PFSK-1 (cell line): ENCODE measurements around the gene INF2.

Source experiments
- FOXP2 ChIP-seq: optimal IDR thresholded peaks from 2 replicates; pipeline ENCODE3; 2011; ENCODE audit warnings: borderline replicate concordance, control low read depth, inconsistent platforms; ENCODE audit not compliant: insufficient read depth; ENCODE audit errors: extremely low read length, extremely low read depth
- POLR2AphosphoS5 ChIP-seq: IDR thresholded peaks from 2 replicates; pipeline ENCODE4 v1.6.1; 2012; ENCODE audit warnings: low read depth, mild to moderate bottlenecking, control low read depth, low read length, moderate library complexity
- SIN3A ChIP-seq: IDR thresholded peaks from 2 replicates; pipeline ENCODE4 v1.6.1; 2012; ENCODE audit warnings: mild to moderate bottlenecking, low read length, moderate library complexity, borderline replicate concordance; ENCODE audit not compliant: insufficient read depth
- TAF1 ChIP-seq: IDR thresholded peaks from 2 replicates; pipeline ENCODE4 v1.6.1; 2012; ENCODE audit warnings: low read length, control low read depth, borderline replicate concordance; ENCODE audit not compliant: insufficient read depth
- TF ChIP-seq, protein P1 (sequence below), 2 experiments: IDR thresholded peaks; 2 replicates each; pipeline versions ENCODE4 v1.6.1 to v1.8.0; 2011 to 2012; ENCODE audit warnings: low read depth in 2 of 2, low read length in 2 of 2, control low read depth in 1 of 2, inconsistent platforms in 1 of 2, mild to moderate bottlenecking in 1 of 2, moderate library complexity in 1 of 2; ENCODE audit not compliant: insufficient read depth in 1 of 2

Gene INF2

DNA sequence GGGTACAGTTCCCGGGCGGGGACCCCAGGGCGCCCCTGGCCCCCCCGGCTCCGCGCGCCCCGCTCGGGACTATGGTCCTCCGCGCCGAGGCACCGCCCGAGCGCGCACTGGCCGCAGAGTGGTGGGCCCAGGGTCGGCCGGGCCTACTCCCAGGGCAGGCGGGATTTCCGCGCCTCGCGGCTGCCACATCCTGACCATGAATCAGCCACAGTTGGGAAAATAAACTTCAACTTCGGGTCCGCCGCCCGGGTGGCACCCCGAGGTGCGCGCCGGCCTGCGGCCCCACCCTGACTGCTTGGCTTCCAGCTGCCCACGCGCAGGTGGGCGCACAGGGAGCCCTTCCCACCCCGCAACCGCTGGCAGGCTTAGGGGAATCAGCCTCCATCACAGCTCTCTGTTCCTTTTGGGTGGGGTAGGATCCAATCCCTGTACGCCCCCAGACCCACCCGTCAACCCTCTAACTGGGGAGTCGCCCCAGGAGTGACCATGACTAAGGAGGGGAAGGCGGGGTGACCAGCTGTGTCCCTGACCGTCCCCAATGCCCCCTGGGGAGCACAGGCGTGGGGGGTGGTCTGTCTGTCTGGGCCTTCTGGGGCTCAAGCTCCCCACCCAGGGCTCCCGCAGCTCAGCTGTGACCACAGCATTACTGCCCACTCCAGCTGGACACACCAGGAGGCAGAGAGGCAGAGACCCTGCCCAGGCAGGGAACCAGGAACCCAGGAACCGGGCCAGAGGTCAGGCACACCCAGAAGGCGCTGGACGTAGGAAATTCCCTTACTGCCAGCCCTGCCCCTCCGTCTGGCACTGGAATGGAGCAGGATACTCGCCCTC is 678 bp downstream of the INF2 start:
- TF ChIP-seq TAF1 (no peak), FOXP2 (no peak), POLR2AphosphoS5 (no peak), SIN3A (no peak)
- TF ChIP-seq, protein P1, sequence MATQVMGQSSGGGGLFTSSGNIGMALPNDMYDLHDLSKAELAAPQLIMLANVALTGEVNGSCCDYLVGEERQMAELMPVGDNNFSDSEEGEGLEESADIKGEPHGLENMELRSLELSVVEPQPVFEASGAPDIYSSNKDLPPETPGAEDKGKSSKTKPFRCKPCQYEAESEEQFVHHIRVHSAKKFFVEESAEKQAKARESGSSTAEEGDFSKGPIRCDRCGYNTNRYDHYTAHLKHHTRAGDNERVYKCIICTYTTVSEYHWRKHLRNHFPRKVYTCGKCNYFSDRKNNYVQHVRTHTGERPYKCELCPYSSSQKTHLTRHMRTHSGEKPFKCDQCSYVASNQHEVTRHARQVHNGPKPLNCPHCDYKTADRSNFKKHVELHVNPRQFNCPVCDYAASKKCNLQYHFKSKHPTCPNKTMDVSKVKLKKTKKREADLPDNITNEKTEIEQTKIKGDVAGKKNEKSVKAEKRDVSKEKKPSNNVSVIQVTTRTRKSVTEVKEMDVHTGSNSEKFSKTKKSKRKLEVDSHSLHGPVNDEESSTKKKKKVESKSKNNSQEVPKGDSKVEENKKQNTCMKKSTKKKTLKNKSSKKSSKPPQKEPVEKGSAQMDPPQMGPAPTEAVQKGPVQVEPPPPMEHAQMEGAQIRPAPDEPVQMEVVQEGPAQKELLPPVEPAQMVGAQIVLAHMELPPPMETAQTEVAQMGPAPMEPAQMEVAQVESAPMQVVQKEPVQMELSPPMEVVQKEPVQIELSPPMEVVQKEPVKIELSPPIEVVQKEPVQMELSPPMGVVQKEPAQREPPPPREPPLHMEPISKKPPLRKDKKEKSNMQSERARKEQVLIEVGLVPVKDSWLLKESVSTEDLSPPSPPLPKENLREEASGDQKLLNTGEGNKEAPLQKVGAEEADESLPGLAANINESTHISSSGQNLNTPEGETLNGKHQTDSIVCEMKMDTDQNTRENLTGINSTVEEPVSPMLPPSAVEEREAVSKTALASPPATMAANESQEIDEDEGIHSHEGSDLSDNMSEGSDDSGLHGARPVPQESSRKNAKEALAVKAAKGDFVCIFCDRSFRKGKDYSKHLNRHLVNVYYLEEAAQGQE (IDR thresholded peaks at IDR 0.05; ENCODE audit: insufficient read depth in 1 of 2, low read depth in 2 of 2, low read length in 2 of 2), result no peak

DNA sequence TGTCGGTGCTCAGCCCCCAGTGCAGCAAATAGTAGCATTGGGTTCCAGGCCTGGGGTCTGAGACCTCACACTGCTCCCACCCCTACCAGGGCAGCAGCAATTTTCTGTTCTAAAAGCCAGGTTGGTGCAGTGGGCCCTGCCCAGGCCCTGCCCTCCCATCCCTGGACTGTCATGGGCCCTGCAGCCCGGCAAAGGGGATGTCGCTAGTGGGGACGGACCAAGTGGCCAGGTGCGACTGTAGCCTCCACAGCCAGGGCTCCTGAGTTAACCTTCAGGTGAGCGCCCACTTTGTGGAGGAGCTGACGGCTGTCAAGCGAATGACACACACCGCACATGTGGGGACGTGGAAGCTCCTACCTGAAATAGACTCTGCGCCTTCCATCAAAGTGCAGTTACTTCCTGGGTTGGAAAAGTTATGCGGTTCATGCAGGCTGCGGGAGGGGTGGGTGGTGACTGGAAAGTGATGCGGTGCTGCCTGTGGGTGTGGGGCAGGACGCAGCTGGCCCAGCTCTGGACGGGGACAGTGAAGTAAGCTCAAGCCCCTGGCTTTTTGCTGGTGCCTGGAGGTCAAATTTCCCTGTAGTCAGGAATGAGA is 1.5 kb downstream of the INF2 start:
- TF ChIP-seq FOXP2 (no peak), POLR2AphosphoS5 (no peak), TAF1 (no peak), SIN3A (no peak)
- TF ChIP-seq, protein P1 (IDR thresholded peaks at IDR 0.05; ENCODE audit: insufficient read depth in 1 of 2, low read depth in 2 of 2, low read length in 2 of 2), result no peak

DNA sequence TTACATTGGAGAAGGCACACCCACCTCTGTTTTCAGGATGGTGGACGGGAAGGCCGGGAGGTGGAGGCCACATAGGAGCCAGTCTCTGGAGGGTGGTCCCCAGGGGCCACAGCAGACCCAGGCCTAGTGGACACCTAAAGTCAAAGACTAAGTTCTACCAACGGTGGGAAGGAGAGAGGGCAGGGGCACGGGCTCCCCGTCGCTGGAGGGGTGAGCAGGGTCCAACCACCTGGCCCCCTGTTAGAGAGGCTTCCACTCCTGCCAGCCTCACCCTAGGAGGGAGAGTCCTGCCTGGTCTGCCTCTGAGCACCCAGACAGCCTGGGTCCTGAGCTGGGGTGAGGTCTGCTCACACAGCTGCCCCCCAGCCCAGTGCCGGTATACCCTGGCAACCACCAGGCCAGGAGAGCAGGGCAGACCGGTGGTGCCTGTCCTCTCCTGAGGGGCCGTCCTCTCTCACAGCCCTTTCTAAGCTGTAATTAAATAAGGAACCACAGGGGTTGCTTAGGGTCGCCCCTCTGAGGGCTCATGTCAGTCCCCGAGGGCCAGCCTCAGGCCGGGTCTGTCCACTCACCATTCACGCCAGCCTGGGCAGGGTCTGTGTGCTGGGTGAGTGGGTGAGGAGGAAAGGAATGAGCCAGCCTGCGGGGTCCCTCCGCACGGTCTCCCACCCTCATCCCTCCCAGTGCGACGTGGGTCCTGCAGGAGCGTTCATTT is 2.3 kb downstream of the INF2 start:
- TF ChIP-seq FOXP2 (no peak), SIN3A (no peak), TAF1 (no peak), POLR2AphosphoS5 (no peak)
- TF ChIP-seq, protein P1 (IDR thresholded peaks at IDR 0.05; ENCODE audit: insufficient read depth in 1 of 2, low read depth in 2 of 2, low read length in 2 of 2), result no peak

DNA sequence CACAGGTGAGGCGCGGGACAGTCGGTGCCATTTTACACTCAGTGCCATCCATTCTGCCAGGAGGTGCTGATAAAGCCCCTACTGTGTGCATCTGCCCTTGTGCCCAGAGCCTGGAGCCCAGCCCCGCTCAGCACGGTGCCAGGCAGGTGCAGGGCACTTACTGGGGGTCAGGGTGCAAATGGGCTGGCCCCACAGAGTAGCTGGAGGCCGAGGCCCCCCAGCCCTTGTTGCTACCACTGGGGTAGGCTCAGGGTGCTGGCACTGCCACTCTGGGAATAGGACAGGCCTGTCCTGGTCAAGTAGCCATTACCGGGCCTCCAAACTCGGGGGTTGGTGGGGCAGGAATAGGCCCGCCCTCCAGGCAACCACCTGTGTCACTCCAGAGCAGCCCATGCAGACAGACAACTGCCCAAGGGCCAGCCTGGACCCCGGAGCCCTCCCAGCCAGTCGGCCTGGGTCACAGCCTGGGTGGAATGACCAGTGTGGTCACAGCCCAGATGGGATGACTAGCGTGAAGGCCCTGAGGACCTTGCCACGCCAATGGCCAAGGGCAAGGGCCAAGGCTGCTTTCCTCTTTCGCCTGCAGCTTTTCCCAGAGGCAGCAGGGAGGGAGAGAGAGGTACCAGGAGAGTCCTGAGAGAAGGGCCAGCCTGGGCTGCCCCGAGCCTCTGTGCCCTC is 3.0 kb downstream of the INF2 start:
- no peak for TF ChIP-seq FOXP2
- no peak for TF ChIP-seq SIN3A
- TF ChIP-seq TAF1, result no peak
- TF ChIP-seq, protein P1 (IDR thresholded peaks at IDR 0.05; ENCODE audit: insufficient read depth in 1 of 2, low read depth in 2 of 2, low read length in 2 of 2), result no peak
- TF ChIP-seq POLR2AphosphoS5, result no peak
